Measurements from ENCODE around the gene VEPH1. TPM values are rescaled to one million over a fixed set of nuclear protein-coding genes. Genes with fewer than 3 reads are reported as not detected.
"Not testable (repeated sequence)": the region's sequence is repeated elsewhere in the genome, so short reads cannot be mapped to it uniquely, and the experiment has no call there.

VEPH1 gene
- total RNA-seq, 2 donors from 2014 or later = 0.42 to 0.56 TPM

GRCh38 chr3:157373783-157374182 is 129.4 kb downstream of the VEPH1 start:
- DNase-seq (no peak), ATAC-seq (no peak)
- intact Hi-C loops (cut with DNase I) = no loop called here

- DNase-seq (no peak), ATAC-seq (no peak)
- intact Hi-C loops (cut with DNase I) = no loop called here
Observed at GRCh38 chr3:157370867-157371266, 132.3 kb downstream of the VEPH1 start.

DNA sequence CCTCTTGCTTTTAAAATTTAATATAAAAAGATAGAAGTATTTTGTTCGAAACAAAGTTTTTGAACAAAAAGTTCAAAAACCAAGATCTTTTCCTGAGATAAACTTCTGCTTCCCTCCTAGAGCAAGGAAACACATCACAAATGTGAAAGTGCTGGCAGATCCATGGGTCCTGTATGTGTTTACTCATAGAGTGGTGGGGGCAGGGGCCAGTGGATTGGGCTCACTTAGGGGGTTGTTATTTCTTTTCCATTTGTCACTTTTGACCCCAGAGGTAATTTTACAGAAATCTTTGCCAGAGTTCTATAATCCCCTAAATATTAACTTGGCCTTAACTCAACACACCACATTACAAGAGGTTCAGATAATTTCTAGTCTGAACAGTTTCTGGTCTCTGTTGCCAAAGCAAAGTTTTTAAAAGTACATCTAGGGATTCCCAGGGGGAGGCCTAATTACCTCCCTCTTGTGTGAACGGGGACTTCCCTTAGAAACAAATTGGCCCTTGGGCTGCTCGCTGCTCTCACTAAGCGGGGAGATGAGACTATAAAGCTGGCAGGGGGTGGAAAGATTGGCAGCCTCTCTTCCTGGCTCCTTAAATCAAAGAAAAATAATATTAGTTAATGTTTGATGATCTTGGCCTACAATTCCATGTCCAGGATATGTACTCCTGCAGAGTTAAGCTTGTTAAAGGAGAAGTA is 133.3 kb downstream of the VEPH1 start:
- DNase-seq = no peak
- ATAC-seq = peak in 1 of 2 donors; percentile 59
- intact Hi-C loops (cut with DNase I) = no loop called here

- DNase-seq (no peak), ATAC-seq (no peak)
- intact Hi-C loops (cut with DNase I) = no loop called here
Observed at GRCh38 chr3:157368171-157368570, 135.0 kb downstream of the VEPH1 start.

DNA sequence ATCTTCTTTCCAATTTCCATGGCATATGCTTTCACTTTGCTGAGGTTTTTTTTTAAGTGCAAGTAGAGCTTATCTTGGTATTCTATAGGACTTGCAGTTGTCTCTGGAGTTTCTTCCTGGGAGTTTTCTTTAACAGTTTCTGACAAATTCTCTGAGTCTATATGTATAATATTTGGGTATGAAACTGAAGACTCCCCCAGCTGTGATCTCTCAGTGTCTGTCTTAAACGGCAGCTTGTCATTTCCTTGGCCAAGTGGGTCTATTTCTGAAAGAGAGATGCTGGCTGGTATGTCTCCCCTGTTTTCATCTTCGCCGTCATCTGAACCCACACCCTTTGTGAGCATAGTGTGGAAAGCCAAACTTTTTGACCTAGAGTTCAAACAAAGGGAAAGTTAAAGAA is 139.8 kb downstream of the VEPH1 start:
- no peak for ATAC-seq
- intact Hi-C loops (cut with DNase I) = no loop called here

GRCh38 chr3:157362348-157362747 is 140.9 kb downstream of the VEPH1 start:
- intact Hi-C loops (cut with DNase I) = no loop called here
- no peak for ATAC-seq

More for the DNA sequence above, 139.8 kb downstream of the VEPH1 start:
- DNase-seq = no peak

GRCh38 chr3:157360044-157360443 is 143.2 kb downstream of the VEPH1 start:
- DNase-seq = no peak
- ATAC-seq = peak in 1 of 2 donors; percentile 53
- intact Hi-C loops (cut with DNase I) = no loop called here

More at GRCh38 chr3:157362348-157362747, 140.9 kb downstream of the VEPH1 start:
- DNase-seq = no peak

DNA sequence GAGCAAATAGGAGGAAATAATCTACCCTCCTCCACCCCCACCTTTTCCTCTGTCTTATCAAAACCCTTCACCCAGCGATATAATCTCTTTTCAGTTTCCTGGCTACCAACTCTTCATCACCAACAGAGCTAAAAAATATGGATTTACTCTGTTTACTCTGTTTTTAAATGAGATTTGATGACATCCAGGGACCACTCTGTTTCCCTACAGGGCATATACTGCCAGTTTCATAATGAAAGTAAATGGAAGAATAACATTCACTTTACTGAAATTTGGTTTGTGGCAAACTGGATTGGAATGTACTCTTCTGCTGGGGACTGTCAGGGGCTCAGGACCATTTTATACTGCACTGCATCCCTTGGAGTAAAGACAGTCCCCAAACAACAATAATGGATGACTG is 146.7 kb downstream of the VEPH1 start:
- no peak for ATAC-seq
- intact Hi-C loops (cut with DNase I) = no loop called here
- no peak for DNase-seq

DNA sequence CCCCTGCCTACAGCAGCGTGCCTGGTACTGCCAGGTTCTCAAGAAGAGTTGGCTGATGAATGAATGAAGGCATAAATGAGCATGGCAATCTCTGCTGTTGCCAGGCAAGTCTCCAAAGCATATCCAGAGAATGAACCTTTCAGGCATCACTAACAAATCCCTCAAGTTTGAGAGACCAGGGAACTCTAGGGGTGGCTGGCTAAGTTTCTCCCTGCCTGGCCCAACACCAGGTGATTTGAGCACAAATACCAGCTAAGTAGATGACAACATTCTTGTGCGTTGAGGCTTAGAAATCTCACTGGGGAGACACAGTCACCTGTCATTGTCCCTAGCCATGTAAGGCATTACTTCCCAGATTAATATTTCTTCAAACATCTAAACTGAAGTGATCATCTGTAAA is 147.9 kb downstream of the VEPH1 start:
- intact Hi-C loops (cut with DNase I) = no loop called here
- DNase-seq = no peak
- no peak for ATAC-seq

DNA sequence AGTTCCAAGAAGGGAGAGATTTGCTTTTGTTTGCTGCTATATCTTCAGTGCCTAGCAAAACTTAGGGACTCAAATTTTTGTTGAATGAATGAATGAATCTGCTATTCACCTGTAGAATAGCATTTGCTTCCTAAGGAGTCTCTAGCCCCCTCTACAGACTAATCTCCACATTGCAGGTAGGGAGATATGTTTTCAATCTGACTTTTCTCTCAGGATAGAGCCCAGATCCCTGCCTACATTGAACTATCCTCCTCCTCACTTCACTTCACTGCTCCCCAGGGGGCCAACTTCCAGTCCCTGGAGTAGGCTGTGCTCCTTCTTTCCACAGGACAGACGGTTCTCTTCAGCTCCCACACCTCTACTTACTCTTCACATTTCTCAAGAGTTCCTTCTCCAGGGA is 148.5 kb downstream of the VEPH1 start:
- ATAC-seq = no peak
- intact Hi-C loops (cut with DNase I) = no loop called here
- no peak for DNase-seq

DNA sequence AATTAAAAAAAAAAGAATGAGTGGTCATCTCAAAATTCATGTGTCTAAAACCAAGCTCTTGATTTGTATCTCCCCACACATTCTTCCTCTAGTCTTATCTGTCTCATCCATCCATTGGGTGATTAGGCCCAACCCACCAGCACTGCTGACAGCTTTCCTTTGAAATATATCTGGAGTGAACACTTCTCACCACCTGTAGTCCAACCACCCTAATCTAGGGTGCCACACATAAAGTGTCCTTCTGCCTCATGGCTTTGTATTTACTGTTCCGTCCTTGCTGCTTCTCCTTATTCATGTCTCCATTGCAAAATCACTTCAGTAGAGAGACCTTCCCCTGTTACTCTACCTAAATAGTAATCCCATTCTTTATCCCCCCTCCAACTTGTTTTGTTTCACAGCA is 149.0 kb downstream of the VEPH1 start:
- ATAC-seq = no peak
- no peak for DNase-seq
- intact Hi-C loops (cut with DNase I) = no loop called here

DNA sequence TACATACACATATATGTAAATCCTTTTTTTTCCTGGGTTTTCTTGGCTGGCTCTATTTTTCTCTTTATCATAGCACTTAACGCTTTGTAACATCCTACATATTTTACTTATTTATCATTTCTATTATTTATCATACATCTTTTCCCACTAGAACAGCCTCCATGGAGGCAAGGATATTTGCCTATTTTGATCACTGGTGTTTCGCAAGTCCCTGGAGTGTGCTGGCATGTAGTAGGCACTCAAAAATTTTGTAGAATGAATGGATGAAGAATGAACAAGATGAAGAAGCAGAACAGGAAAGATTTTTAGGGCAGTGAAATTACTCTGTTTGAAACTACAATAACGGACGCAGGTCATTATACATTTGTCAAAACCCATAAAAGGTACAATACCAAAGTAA is 149.6 kb downstream of the VEPH1 start:
- intact Hi-C loops (cut with DNase I) = no loop called here
- DNase-seq (no peak), ATAC-seq (no peak)

DNA sequence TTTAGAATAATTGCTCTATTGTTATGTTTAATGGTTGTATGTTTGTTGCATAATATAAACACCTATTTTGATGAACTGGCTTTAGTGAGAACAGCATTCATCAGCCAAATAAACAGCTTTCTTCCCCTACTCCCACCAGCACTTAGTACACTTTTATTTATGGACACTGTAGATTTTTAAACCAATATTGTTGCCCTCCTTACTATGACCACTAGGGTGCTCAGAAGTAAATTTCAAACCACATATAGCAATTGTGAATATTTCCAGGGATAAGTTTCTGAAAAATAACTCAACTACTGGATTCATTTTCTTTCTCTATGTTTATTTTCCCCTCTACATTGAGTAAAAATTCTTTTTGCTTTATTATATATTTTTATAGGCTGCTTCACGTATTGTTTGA is 151.2 kb downstream of the VEPH1 start:
- intact Hi-C loops (cut with DNase I) = no loop called here

DNA sequence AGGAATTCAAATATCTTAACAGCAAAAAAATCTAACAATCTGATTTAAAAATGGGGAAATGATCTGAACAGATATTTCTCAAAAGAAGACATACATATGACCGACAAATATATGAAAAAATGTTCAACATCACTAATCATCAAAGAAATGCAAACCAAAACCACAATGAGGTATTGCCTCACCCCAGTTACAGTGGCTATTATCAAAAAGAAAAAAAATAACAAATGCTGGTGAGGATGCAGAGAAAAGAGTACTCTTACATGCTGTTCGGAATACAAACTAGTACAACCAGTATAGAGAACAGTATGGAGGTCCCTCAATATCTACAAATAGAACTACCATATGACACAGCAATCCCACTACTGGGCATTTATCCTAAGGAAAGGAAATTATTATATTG is 152.6 kb downstream of the VEPH1 start:
- intact Hi-C loops (cut with DNase I); DNase-seq; ATAC-seq: not testable (repeated sequence)

More for the DNA sequence above, 151.2 kb downstream of the VEPH1 start:
- ATAC-seq (no peak), DNase-seq (no peak)

- DNase-seq; intact Hi-C loops (cut with DNase I); ATAC-seq: not testable (repeated sequence)
Observed at GRCh38 chr3:157348304-157349075, 154.7 kb downstream of the VEPH1 start.

DNA sequence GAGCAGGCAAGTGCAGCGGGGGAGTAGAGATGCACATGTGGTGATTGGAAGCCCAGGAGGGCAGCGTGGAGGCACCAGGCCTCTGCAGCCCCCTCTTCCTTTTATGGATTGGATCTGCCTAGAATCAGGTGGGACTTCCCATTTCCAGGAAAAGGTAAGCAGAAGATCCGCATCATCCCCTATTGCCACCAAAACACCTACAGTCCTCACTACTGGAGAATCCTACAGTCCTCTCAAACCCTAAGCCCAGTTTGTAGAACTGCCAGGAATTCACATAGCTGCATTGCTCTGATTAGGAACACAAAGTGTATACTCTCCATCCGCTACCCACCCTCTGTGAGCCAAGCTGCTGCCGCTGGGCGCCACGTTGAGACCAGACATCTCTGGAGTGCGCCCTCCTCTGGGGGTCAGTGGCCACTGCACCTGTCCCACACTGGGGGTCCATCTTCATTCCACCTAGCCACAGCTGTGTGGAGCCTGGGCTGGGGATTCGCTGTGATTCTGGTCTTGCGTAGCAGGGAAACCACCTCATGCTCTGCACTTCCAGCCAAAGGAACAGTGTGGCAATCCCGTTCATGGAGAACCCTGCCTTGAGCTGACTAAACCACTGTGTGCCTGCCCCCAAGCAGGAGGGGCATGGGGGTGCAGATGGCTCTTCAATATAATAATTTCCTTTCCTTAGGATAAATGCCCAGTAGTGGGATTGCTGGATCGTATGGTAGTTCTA is 155.5 kb downstream of the VEPH1 start:
- DNase-seq (no peak), ATAC-seq (no peak)
- intact Hi-C loops (cut with DNase I) = no loop called here

DNA sequence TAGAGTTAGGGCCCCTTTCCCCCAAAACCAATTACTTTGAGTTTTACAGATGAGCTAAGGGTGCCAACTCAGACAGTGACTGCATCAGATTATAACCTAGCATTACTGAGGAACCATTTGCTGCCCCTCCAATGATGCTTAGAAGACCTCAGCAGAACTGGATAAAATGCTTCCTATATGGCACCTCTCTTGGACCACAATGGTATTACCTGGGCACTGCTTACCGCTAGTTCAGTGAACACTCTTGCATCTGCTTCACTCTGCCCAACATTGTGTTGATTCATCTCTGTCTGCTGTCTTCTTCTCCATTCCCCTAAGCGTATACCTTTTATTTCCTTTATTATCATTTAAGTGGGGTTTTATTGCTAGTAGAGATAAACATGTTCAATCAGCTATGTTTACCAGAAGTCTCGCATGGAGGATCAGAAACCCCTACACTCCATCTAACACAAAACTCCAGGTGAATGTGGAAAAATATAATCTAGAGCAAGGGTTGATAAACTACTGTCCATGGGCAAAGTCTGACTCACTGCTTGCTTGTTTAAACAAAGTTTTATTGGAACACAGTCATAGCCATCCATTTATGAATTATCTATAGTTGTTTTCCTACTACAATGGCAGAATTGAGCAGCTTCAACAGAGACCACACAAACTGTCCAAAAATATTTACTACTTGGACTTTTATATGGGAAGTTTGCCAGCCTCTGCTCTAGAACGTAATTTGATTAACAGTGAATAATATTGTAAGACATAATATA is 166.8 kb downstream of the VEPH1 start:
- intact Hi-C loops (cut with DNase I) = no loop called here
- ATAC-seq (no peak), DNase-seq (no peak)

DNA sequence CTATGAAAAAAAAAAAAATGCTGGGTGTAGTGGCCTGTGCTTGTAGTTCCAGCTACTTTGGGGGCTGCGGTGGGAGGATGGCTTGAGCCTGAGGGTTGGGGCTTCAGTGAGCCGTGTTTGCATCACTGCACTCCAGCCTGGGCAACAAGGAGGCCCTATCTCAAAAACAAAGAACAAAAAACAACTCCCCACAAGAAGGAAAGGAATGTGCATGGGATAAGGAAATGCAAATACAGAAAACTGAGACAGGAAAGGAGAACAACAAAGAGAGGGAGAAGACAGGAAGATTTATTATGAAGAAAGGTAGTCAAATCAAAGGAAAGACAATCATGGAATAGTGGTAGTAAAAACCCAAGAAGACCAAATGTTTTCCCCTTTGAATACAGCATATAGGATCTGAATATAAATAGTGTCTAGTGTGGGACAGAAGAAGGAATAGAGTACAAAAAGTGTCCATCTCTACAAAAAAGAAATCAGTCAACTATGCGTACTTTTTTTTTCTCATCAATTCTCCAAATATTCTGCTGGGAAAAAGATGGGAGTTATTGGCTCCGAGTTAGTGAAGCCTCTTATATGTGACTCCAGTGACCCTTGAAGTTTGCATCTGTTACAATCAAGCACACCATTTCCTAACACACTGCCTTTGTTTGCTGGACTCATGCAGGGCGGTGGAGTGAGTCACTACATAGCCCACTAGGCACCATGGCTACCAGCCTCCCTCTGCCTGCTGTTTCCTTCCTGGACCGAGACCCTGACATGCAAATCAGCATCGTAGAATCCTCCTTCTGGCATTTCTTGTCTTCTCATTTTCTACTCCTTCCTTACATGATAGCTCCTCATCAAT is 167.8 kb downstream of the VEPH1 start:
- DNase-seq (no peak), ATAC-seq (no peak)
- intact Hi-C loops (cut with DNase I) = no loop called here
